Neural progenitor cell (in vitro differentiated cells): ENCODE results near the gene RORB. TPM values are rescaled to one million over a fixed set of nuclear protein-coding genes. Genes with fewer than 3 reads are reported as not detected.
A peak's percentile ranks its signal among the peaks of the same experiment; 100 is the strongest.

ENCODE experiments used
- DNase-seq: peaks from one replicate; pipeline ENCODE4 v3.0.0-alpha.2; 2016; ENCODE audit warnings: low spot score
- H2AFZ ChIP-seq: fragments of 200-600 bp; sonication (generic); replicated peaks from 2 replicates; pipeline ENCODE4 v1.6.1; 2016; ENCODE audit warnings: antibody characterized with exemption
- H3F3A ChIP-seq: fragments of 200-600 bp; sonication (generic); 2 replicates; pipeline ENCODE4 v1.6.1; 2016; ENCODE audit warnings: antibody characterized with exemption, low read depth
- H3K27ac ChIP-seq: fragments of 200-600 bp; sonication (generic); 2 replicates; pipeline ENCODE4 v1.5.1; 2016; ENCODE audit warnings: mild to moderate bottlenecking
- H3K27me3 ChIP-seq: fragments of 200-600 bp; sonication (generic); 2 replicates; pipeline ENCODE4 v1.6.1; 2016; ENCODE audit warnings: mild to moderate bottlenecking, moderate library complexity
- H3K36me3 ChIP-seq: fragments of 200-600 bp; sonication (generic); 2 replicates; pipeline ENCODE4 v1.5.1; 2016
- H3K4me1 ChIP-seq: fragments of 200-600 bp; sonication (generic); 2 replicates; pipeline ENCODE4 v1.6.1; 2016; ENCODE audit warnings: mixed run types
- H3K4me2 ChIP-seq: fragments of 200-600 bp; sonication (generic); 2 replicates; pipeline ENCODE4 v1.6.1; 2016
- H3K4me3 ChIP-seq: fragments of 200-600 bp; sonication (generic); 2 replicates; pipeline ENCODE4 v1.5.1; 2016
- H3K79me2 ChIP-seq: fragments of 200-600 bp; sonication (generic); 2 replicates; pipeline ENCODE4 v1.6.1; 2016; ENCODE audit warnings: low read depth
- H3K9ac ChIP-seq: fragments of 200-600 bp; sonication (generic); 2 replicates; pipeline ENCODE4 v1.6.1; 2016
- H3K9me3 ChIP-seq: fragments of 200-600 bp; sonication (generic); 2 replicates; pipeline ENCODE4 v1.5.1; 2016; ENCODE audit warnings: low read depth
- H4K20me1 ChIP-seq: fragments of 200-600 bp; sonication (generic); 2 replicates; pipeline ENCODE4 v1.6.1; 2016; ENCODE audit warnings: low read depth
- H3K27ac Mint-ChIP-seq: 3 replicates; pipeline ENCODE4 v1.8.0; 2021; ENCODE audit warnings: mixed read lengths
- H3K27me3 Mint-ChIP-seq: 2 replicates; pipeline ENCODE4 v1.8.0; 2022; ENCODE audit warnings: low read depth, mild to moderate bottlenecking, inconsistent platforms, moderate library complexity, mixed read lengths; ENCODE audit not compliant: insufficient read depth
- H3K36me3 Mint-ChIP-seq: 3 replicates; pipeline ENCODE4 v1.8.0; 2021; ENCODE audit warnings: mixed read lengths
- H3K4me1 Mint-ChIP-seq: 3 replicates; pipeline ENCODE4 v1.8.0; 2021; ENCODE audit warnings: mixed read lengths
- H3K4me3 Mint-ChIP-seq: 3 replicates; pipeline ENCODE4 v1.8.0; 2021; ENCODE audit warnings: mild to moderate bottlenecking, moderate library complexity, mixed read lengths
- H3K9me3 Mint-ChIP-seq: 3 replicates; pipeline ENCODE4 v1.8.0; 2020; ENCODE audit warnings: mixed read lengths
- CTCF ChIP-seq: fragments of 200-600 bp; sonication (generic); IDR thresholded peaks from 2 replicates; pipeline ENCODE4 v1.5.1; 2017; ENCODE audit warnings: antibody characterized with exemption, mild to moderate bottlenecking
- EZH2 ChIP-seq: fragments of 200-600 bp; sonication (generic); IDR thresholded peaks from 2 replicates; pipeline ENCODE4 v1.6.1; 2017; ENCODE audit warnings: antibody characterized with exemption, mild to moderate bottlenecking, moderate library complexity
- EZH2phosphoT487 ChIP-seq: fragments of 200-600 bp; sonication (generic); IDR thresholded peaks from 2 replicates; pipeline ENCODE4 v1.6.1; 2017; ENCODE audit warnings: antibody characterized with exemption
- total RNA-seq: library from RNA; depleted of rRNA; stranded (reverse); fragments of >200 nt; gene quantifications from 2 replicates; pipeline ENCODE4 v1.2.3, GENCODE V29; 2015; ENCODE audit warnings: low replicate concordance

RORB gene
- total RNA-seq, 1 donor from 2014 or later, result 4.2 TPM

DNA sequence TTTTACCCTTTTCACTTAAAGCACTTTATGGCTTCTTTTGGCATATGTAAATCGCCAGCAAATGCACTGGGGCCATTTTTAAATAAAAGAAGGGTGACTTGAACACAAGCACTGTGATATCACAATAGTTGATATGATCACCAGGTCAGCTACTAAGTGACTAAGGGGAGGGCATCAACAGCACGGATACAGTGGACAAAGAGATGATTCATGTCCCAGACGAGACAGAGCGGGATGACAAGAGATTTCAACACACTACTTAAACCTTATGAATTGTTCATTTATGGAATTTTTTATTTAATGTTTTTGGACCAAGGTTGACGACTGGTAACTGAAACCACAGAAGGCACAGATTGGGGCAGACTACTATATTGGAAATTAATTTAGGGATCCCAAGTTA is 54.1 kb downstream of the RORB start:
- H3K4me3 Mint-ChIP-seq, result no peak overlapping the region
- Histone ChIP-seq H4K20me1 (no peaks in the 10 kb centered on the region), H3K4me1 (peaks cover 6% of the 10 kb centered on the region), H3K4me3 (no peak overlapping the region), H3K9me3 (no peaks in the 10 kb centered on the region), H3K36me3 (no peaks in the 10 kb centered on the region), H3F3A (no peaks in the 10 kb centered on the region), H2AFZ (no peak overlapping the region), H3K9ac (no peak overlapping the region), H3K4me2 (no peak overlapping the region), H3K79me2 (no peaks in the 10 kb centered on the region), H3K27me3 (no peaks in the 10 kb centered on the region), H3K27ac (no peak overlapping the region)
- no peaks in the 10 kb centered on the region for H3K4me1 Mint-ChIP-seq
- TF ChIP-seq EZH2phosphoT487, result no peak
- no peaks in the 10 kb centered on the region for H3K9me3 Mint-ChIP-seq
- H3K27ac Mint-ChIP-seq, result no peak overlapping the region
- no peak for DNase-seq
- no peaks in the 10 kb centered on the region for H3K36me3 Mint-ChIP-seq
- no peaks in the 10 kb centered on the region for H3K27me3 Mint-ChIP-seq

DNA sequence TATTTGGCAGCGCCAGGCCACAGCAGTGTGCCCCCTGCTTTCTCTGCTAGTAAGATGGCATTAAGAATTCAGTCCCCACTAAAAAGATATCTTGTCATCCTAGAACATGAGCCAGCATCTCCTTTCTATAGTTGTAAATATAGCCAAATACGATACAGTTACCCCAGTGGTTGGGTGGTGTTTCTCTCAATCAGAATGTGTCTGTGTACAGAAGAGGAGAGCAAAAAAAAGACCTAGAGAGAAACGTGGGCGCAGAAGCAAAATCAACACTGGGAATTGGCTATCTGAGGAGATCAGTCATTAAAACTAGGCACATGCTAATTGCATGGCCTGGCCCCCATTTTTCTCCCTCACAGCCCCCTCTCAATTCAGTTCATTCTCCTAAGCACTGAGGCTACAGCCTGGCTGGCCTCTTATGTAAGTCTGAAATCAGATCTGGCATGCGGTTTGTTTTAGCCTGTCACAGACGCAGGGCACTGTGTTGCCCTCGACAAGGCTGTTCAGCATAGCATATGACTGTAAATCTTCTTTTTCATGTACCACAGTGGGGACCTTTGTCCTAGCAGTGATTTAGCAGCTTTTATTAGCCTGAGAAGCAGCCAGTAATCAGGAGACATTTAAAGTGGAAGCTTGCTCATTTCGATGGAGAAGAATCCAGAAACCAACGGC is 57.8 kb downstream of the RORB start:
- no peaks in the 10 kb centered on the region for H3K27me3 ChIP-seq
- Mint-ChIP-seq H3K4me1 (peaks cover 2% of the 10 kb centered on the region), H3K36me3 (no peaks in the 10 kb centered on the region), H3K27me3 (no peaks in the 10 kb centered on the region), H3K4me3 (no peak overlapping the region), H3K27ac (no peak overlapping the region), H3K9me3 (no peaks in the 10 kb centered on the region)
- H3K79me2 ChIP-seq, result no peaks in the 10 kb centered on the region
- no peaks in the 10 kb centered on the region for H3F3A ChIP-seq
- TF ChIP-seq CTCF, result no peak
- no peak for TF ChIP-seq EZH2
- no peak for TF ChIP-seq EZH2phosphoT487
- no peak for DNase-seq
- no peak overlapping the region for H3K9ac ChIP-seq
- H3K9me3 ChIP-seq, result no peaks in the 10 kb centered on the region
- H3K27ac ChIP-seq, result no peak overlapping the region
- H3K36me3 ChIP-seq, result no peaks in the 10 kb centered on the region
- peaks cover 6% of the 10 kb centered on the region for H3K4me1 ChIP-seq
- no peak overlapping the region for H3K4me3 ChIP-seq
- H2AFZ ChIP-seq, result no peak overlapping the region
- no peak overlapping the region for H3K4me2 ChIP-seq
- no peaks in the 10 kb centered on the region for H4K20me1 ChIP-seq

- Histone ChIP-seq H3K4me3 (no peak overlapping the region), H2AFZ (no peak overlapping the region), H3K9me3 (no peaks in the 10 kb centered on the region), H3K9ac (no peak overlapping the region), H3K4me2 (no peak overlapping the region), H3K36me3 (no peaks in the 10 kb centered on the region), H3K27ac (no peak overlapping the region), H3K4me1 (peaks cover 6% of the 10 kb centered on the region), H4K20me1 (no peaks in the 10 kb centered on the region), H3K27me3 (no peaks in the 10 kb centered on the region), H3K79me2 (no peaks in the 10 kb centered on the region), H3F3A (no peaks in the 10 kb centered on the region)
- Mint-ChIP-seq H3K4me3 (no peak overlapping the region), H3K4me1 (peaks cover 2% of the 10 kb centered on the region), H3K27me3 (no peaks in the 10 kb centered on the region), H3K9me3 (no peaks in the 10 kb centered on the region), H3K36me3 (no peaks in the 10 kb centered on the region), H3K27ac (no peak overlapping the region)
- no peak for TF ChIP-seq EZH2
- TF ChIP-seq CTCF, result no peak
- TF ChIP-seq EZH2phosphoT487, result no peak
- no peak for DNase-seq
Observed at GRCh38 chr9:74555565-74555964, 58.4 kb downstream of the RORB start.

DNA sequence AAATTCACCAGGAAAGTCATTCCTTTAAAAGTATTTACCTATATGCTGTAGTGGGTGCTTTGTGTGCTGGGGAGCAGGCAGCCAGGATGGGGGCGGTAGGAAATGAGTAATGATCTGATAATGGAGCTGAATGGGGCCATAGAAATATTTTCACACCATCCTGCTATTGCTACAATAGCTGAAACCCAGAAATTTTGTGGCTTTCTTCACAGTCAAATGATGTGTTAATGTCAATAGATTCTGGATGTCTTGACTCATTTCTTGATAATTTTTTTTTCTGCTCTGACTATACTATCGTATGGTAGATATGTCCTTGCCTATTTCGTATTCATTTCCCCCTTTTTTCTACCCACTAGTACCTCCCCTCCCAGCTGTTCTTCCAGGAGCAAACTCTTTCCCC is 59.5 kb downstream of the RORB start:
- no peaks in the 10 kb centered on the region for H3K36me3 Mint-ChIP-seq
- no peak for DNase-seq
- Histone ChIP-seq H3K4me1 (peaks cover 6% of the 10 kb centered on the region), H3K9me3 (no peaks in the 10 kb centered on the region), H3K4me2 (no peak overlapping the region), H4K20me1 (no peaks in the 10 kb centered on the region), H2AFZ (no peak overlapping the region), H3K9ac (no peak overlapping the region), H3K36me3 (no peaks in the 10 kb centered on the region), H3K4me3 (no peak overlapping the region), H3K79me2 (no peaks in the 10 kb centered on the region), H3F3A (no peaks in the 10 kb centered on the region), H3K27me3 (no peaks in the 10 kb centered on the region), H3K27ac (no peak overlapping the region)
- H3K4me3 Mint-ChIP-seq, result no peak overlapping the region
- H3K4me1 Mint-ChIP-seq, result peaks cover 2% of the 10 kb centered on the region
- H3K9me3 Mint-ChIP-seq, result no peaks in the 10 kb centered on the region
- H3K27me3 Mint-ChIP-seq, result no peaks in the 10 kb centered on the region
- peak overlapping the region; percentile 38 for H3K27ac Mint-ChIP-seq
- TF ChIP-seq EZH2, result no peak
- TF ChIP-seq CTCF, result no peak
- TF ChIP-seq EZH2phosphoT487, result no peak
